GM12878 (cell line): ENCODE results near the gene FAM217B. TPM values are rescaled to one million over a fixed set of nuclear protein-coding genes. Genes with fewer than 3 reads are reported as not detected.

Experiments
- ATAC-seq: fragments of 200-7000 bp; cut with Tn5 transposase; 3 replicates; pipeline ENCODE4 v1.9.1; 2020; ENCODE audit warnings: mild to moderate bottlenecking, moderate library complexity
- BruUV-seq: library from RNA; stranded (reverse); fragments of 400-500 nt; replicated peaks from 2 replicates; lab custom pipeline; 2021; lab: Mats Ljungman, UMichigan
- CTCF ChIA-PET: fragments of 300-600 bp; sonication (Branson Sonifier 250); formaldehyde crosslinking; extraction: SDS; loops from one replicate; lab custom pipeline; 2021; ENCODE audit warnings: inconsistent platforms; lab: Yijun Ruan, JAX
- POLR2A ChIA-PET: fragments of 350-600 bp; formaldehyde crosslinking; extraction: SDS; loops from one replicate; lab custom pipeline; 2021; ENCODE audit warnings: inconsistent platforms; lab: Charles Lee
- RAD21 ChIA-PET: fragments of 300-600 bp; sonication (Branson Sonifier 250); formaldehyde crosslinking; loops from one replicate; lab custom pipeline; 2023; ENCODE audit warnings: antibody characterized with exemption; ENCODE audit not compliant: unreplicated experiment; lab: Charles Lee
- SMC1A ChIA-PET: fragments of 300-600 bp; sonication (Branson Sonifier 250); formaldehyde crosslinking; loops from one replicate; lab custom pipeline; 2023; ENCODE audit not compliant: unreplicated experiment, uncharacterized antibody; lab: Charles Lee
- DNase-seq: peaks from one replicate; pipeline ENCODE4 v3.0.0-alpha.2; 2011; ENCODE audit warnings: low read depth, low spot score
- FAIRE-seq: peaks from 3 replicates; lab custom pipeline; 2011; peaks lifted over from hg19 to GRCh38; lab: Jason Lieb, UNC
- H2AFZ ChIP-seq: 2 replicates; pipeline ENCODE4 v1.6.0; 2011; ENCODE audit warnings: low read depth, low read length, control low read depth; ENCODE audit not compliant: control insufficient read depth
- H3K27ac ChIP-seq: 2 replicates; pipeline ENCODE4 v1.5.1; 2011; ENCODE audit warnings: control low read depth; ENCODE audit not compliant: control insufficient read depth, insufficient read depth
- H3K27me3 ChIP-seq, 2 experiments: replicated peaks in 1 of 2; 2 replicates each; pipeline versions ENCODE4 v1.6.0 to v1.6.1; 2011; ENCODE audit warnings: low read length in 1 of 2; ENCODE audit not compliant: control insufficient read depth in 2 of 2, insufficient read depth in 2 of 2
- H3K36me3 ChIP-seq, 2 experiments: 2 replicates each; pipeline ENCODE4 v1.5.1; 2011; ENCODE audit warnings: low read length in 1 of 2; ENCODE audit not compliant: control insufficient read depth in 2 of 2, insufficient read depth in 2 of 2
- H3K4me1 ChIP-seq: 2 replicates; pipeline ENCODE4 v1.6.1; 2011; ENCODE audit warnings: mild to moderate bottlenecking, low read length, moderate library complexity, mixed read lengths; ENCODE audit not compliant: control insufficient read depth, insufficient read depth
- H3K4me2 ChIP-seq: 2 replicates; pipeline ENCODE4 v1.6.0; 2011; ENCODE audit warnings: control low read depth; ENCODE audit not compliant: control insufficient read depth, insufficient read depth
- H3K4me3 ChIP-seq: fragments of 200-600 bp; sonication (generic); 2 replicates; pipeline ENCODE4 v1.5.1; 2016
- H3K79me2 ChIP-seq: 2 replicates; pipeline ENCODE4 v1.6.0; 2011; ENCODE audit warnings: low read length; ENCODE audit not compliant: control insufficient read depth, insufficient read depth
- H3K9ac ChIP-seq: 2 replicates; pipeline ENCODE4 v1.8.0; 2011; ENCODE audit warnings: low read length, control low read depth, mixed read lengths; ENCODE audit not compliant: control insufficient read depth, insufficient read depth
- H3K9me3 ChIP-seq: replicated peaks from 3 replicates; pipeline ENCODE4 v1.5.1; 2011; ENCODE audit warnings: mild to moderate bottlenecking, low read length; ENCODE audit not compliant: control insufficient read depth, insufficient read depth
- H4K20me1 ChIP-seq: 2 replicates; pipeline ENCODE4 v1.6.0; 2011; ENCODE audit not compliant: control insufficient read depth, insufficient read depth
- JUND ChIP-seq: IDR thresholded peaks from 2 replicates; pipeline ENCODE4 v1.6.1; 2012; ENCODE audit warnings: low read depth, mild to moderate bottlenecking, low read length, improper control_type of control experiment, moderate library complexity
- MEF2B ChIP-seq: fragments of 450-650 bp; IDR thresholded peaks from 2 replicates; pipeline ENCODE4 v1.6.1; 2018; ENCODE audit warnings: mild to moderate bottlenecking, moderate library complexity; ENCODE audit not compliant: partially characterized antibody, poor library complexity, severe bottlenecking
- MTA2 ChIP-seq: fragments of 450-650 bp; IDR thresholded peaks from 2 replicates; pipeline ENCODE4 v1.6.1; 2016; ENCODE audit warnings: low read depth, mild to moderate bottlenecking, moderate library complexity
- RB1 ChIP-seq: fragments of 450-650 bp; formaldehyde crosslinking; IDR thresholded peaks from 2 replicates; pipeline ENCODE4 v1.6.1; 2017; ENCODE audit warnings: mild to moderate bottlenecking, borderline replicate concordance
- SREBF2 ChIP-seq: IDR thresholded peaks from 2 replicates; pipeline ENCODE4 v1.6.1; 2012; ENCODE audit warnings: mild to moderate bottlenecking, low read length
- WGBS: methylation state at CpG from one replicate; pipeline ENCODE4 v1.1.6; 2016; ENCODE audit warnings: low lambda C conversion rate; ENCODE audit not compliant: insufficient replicate concordance, insufficient coverage; ENCODE audit errors: missing lambda C conversion rate; 5-methylcytosine and 5-hydroxymethylcytosine counted together
- in situ Hi-C: fragments of 300-500 bp; cut with MboI; formaldehyde crosslinking; loops from 9 replicates; pipeline ENCODE4 v1.14.3; 2018; ENCODE audit warnings: mixed read lengths
- intact Hi-C: fragments of 100-400 bp; cut with micrococcal nuclease; formaldehyde crosslinking; loops from one replicate; pipeline ENCODE4 v1.14.2; 2022; ENCODE audit not compliant: unreplicated experiment
- polyA plus RNA-seq, 11 experiments: library from polyadenylated mRNA; depleted of rRNA in 4 of 11; unstranded in 6 of 11; stranded (reverse) in 5 of 11; fragments of >200 nt; fragmentation: Nextera tagmentation in 4 of 11; fragmentation: Illumina TruSeq in 1 of 11; extraction: Ambion mirVana in 4 of 11; extraction: Trizol in 1 of 11; gene quantifications; 1 replicate in 1 of 11; 2 replicates in 10 of 11; pipeline versions ENCODE4 v1.2.1 to v1.2.3, GENCODE V29; 2011 to 2016; ENCODE audit warnings: inconsistent platforms in 2 of 11, missing spikeins in 2 of 11, low read depth in 1 of 11
- total RNA-seq, 4 experiments: library from RNA; depleted of rRNA in 3 of 4; stranded (reverse); fragments of >200 nt in 3 of 4; fragmentation: Illumina TruSeq in 1 of 4; extraction: Trizol in 1 of 4; gene quantifications; 2 replicates each; pipeline versions ENCODE4 v1.2.1 to v1.2.3, GENCODE V29; 2013 to 2021
- TF ChIP-seq, protein P1 (sequence below): IDR thresholded peaks from 2 replicates; pipeline ENCODE4 v1.6.1; 2012; ENCODE audit warnings: improper control_type of control experiment, low read depth, low read length; ENCODE audit not compliant: insufficient replicate concordance
- TF ChIP-seq, protein P2 (sequence below): IDR thresholded peaks from 2 replicates; pipeline ENCODE4 v1.6.1; 2011; ENCODE audit warnings: borderline replicate concordance, low read depth, mild to moderate bottlenecking, moderate library complexity, low read length; ENCODE audit not compliant: insufficient read depth, poor library complexity, severe bottlenecking
- TF ChIP-seq, protein P3 (sequence below): IDR thresholded peaks from 2 replicates; pipeline ENCODE4 v1.6.1; 2011; ENCODE audit warnings: low read depth, mild to moderate bottlenecking, low read length, moderate library complexity, borderline replicate concordance; ENCODE audit errors: extremely low read depth
- TF ChIP-seq, protein P4 (sequence below), 3 experiments: IDR thresholded peaks in 2 of 3; conservative IDR thresholded peaks in 1 of 3; 2 replicates each; pipeline ENCODE4 v1.5.1; 2011; ENCODE audit warnings: low read depth in 3 of 3, low read length in 3 of 3, mild to moderate bottlenecking in 3 of 3, control low read depth in 2 of 3, moderate library complexity in 2 of 3, inconsistent platforms in 1 of 3, mixed read lengths in 1 of 3; ENCODE audit not compliant: control insufficient read depth in 2 of 3, insufficient read depth in 1 of 3; ENCODE audit errors: extremely low read depth in 1 of 3
- TF ChIP-seq, protein P5 (sequence below): IDR thresholded peaks from 2 replicates; pipeline ENCODE4 v1.6.1; 2012; ENCODE audit warnings: low read depth, low read length, improper control_type of control experiment

Gene FAM217B
- total and polyA plus RNA-seq, 10 of the 15 experiments (the other 5 are each of a cell fraction or from before 2014, with no cell fraction given): 6.3 to 18.3 (median 10.6) TPM

DNA sequence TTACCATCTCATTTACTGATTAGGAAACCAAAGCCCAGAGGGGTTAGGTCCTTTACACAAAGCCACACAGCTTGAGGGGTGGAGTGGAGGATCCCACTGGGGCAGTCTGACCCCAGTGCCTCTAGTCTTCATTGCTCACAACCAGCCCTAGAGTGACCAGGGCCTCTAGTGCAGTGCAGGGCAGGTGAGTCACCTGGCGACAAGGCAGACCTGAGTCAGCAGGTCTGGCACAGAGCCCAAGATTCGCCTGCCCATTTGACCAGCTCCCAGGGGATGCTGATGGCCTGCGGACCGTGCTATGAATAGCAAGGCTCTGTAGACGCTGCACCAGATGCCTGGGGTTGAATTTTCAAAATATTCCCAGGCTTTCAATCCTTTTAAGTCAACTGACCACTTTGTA is 48.0 kb downstream of the FAM217B start (continued):
- TF ChIP-seq, protein P1, sequence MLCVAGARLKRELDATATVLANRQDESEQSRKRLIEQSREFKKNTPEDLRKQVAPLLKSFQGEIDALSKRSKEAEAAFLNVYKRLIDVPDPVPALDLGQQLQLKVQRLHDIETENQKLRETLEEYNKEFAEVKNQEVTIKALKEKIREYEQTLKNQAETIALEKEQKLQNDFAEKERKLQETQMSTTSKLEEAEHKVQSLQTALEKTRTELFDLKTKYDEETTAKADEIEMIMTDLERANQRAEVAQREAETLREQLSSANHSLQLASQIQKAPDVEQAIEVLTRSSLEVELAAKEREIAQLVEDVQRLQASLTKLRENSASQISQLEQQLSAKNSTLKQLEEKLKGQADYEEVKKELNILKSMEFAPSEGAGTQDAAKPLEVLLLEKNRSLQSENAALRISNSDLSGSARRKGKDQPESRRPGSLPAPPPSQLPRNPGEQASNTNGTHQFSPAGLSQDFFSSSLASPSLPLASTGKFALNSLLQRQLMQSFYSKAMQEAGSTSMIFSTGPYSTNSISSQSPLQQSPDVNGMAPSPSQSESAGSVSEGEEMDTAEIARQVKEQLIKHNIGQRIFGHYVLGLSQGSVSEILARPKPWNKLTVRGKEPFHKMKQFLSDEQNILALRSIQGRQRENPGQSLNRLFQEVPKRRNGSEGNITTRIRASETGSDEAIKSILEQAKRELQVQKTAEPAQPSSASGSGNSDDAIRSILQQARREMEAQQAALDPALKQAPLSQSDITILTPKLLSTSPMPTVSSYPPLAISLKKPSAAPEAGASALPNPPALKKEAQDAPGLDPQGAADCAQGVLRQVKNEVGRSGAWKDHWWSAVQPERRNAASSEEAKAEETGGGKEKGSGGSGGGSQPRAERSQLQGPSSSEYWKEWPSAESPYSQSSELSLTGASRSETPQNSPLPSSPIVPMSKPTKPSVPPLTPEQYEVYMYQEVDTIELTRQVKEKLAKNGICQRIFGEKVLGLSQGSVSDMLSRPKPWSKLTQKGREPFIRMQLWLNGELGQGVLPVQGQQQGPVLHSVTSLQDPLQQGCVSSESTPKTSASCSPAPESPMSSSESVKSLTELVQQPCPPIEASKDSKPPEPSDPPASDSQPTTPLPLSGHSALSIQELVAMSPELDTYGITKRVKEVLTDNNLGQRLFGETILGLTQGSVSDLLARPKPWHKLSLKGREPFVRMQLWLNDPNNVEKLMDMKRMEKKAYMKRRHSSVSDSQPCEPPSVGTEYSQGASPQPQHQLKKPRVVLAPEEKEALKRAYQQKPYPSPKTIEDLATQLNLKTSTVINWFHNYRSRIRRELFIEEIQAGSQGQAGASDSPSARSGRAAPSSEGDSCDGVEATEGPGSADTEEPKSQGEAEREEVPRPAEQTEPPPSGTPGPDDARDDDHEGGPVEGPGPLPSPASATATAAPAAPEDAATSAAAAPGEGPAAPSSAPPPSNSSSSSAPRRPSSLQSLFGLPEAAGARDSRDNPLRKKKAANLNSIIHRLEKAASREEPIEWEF: no peak
- TF ChIP-seq SREBF2: no peak
- TF ChIP-seq MTA2: no peak
- no peak for TF ChIP-seq JUND
- TF ChIP-seq RB1: no peak

DNA sequence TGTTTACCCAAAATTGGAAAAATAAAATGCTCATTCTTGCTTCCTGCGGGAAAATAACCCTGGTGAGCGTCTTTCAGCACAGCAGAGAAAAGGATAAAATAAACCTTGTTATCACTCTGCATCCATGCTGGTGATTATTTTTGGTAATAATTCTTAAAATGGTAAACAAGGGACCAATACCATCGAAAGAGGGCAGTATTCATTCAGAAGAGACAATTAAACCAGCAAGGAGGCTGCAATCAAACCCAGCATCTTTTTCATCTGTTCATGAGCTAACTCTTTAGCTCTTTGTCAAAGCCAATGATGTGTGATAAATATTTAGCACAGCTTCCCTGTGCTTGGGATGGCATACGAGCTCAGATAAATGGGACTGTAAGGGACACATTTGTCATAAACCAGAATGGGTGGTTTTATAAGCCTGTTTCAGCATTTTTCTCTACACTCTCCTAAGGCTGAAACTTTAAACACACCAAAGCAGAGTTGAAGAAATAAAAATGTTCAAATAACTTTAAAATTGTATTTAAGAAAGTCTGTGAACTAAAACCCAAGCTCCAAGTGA is 52.4 kb downstream of the FAM217B start:
- Histone ChIP-seq H3K27me3 (no peaks in the 10 kb centered on the region), H4K20me1 (no peaks in the 10 kb centered on the region), H3K9ac (no peak overlapping the region), H3K9me3 (no peaks in the 10 kb centered on the region), H2AFZ (no peak overlapping the region), H3K4me3 (no peak overlapping the region), H3K36me3 (no peaks in the 10 kb centered on the region), H3K4me1 (no peaks in the 10 kb centered on the region), H3K79me2 (no peaks in the 10 kb centered on the region), H3K27ac (no peak overlapping the region), H3K4me2 (no peak overlapping the region)
- TF ChIP-seq, protein P2, sequence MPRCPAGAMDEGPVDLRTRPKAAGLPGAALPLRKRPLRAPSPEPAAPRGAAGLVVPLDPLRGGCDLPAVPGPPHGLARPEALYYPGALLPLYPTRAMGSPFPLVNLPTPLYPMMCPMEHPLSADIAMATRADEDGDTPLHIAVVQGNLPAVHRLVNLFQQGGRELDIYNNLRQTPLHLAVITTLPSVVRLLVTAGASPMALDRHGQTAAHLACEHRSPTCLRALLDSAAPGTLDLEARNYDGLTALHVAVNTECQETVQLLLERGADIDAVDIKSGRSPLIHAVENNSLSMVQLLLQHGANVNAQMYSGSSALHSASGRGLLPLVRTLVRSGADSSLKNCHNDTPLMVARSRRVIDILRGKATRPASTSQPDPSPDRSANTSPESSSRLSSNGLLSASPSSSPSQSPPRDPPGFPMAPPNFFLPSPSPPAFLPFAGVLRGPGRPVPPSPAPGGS: no peak
- TF ChIP-seq, protein P3, sequence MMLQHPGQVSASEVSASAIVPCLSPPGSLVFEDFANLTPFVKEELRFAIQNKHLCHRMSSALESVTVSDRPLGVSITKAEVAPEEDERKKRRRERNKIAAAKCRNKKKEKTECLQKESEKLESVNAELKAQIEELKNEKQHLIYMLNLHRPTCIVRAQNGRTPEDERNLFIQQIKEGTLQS: no peak
- TF ChIP-seq, protein P4, sequence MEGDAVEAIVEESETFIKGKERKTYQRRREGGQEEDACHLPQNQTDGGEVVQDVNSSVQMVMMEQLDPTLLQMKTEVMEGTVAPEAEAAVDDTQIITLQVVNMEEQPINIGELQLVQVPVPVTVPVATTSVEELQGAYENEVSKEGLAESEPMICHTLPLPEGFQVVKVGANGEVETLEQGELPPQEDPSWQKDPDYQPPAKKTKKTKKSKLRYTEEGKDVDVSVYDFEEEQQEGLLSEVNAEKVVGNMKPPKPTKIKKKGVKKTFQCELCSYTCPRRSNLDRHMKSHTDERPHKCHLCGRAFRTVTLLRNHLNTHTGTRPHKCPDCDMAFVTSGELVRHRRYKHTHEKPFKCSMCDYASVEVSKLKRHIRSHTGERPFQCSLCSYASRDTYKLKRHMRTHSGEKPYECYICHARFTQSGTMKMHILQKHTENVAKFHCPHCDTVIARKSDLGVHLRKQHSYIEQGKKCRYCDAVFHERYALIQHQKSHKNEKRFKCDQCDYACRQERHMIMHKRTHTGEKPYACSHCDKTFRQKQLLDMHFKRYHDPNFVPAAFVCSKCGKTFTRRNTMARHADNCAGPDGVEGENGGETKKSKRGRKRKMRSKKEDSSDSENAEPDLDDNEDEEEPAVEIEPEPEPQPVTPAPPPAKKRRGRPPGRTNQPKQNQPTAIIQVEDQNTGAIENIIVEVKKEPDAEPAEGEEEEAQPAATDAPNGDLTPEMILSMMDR (IDR thresholded peaks at IDR 0.05 in 2 of 3, conservative IDR thresholded peaks at IDR 0.05 in 1 of 3; ENCODE audit: control insufficient read depth in 2 of 3, extremely low read depth in 1 of 3, insufficient read depth in 1 of 3, low read depth in 3 of 3, low read length in 3 of 3): 0 out of 6 replicates have a peak, but pooled peaks of 1 of the 3 experiments have one; percentile 8
- TF ChIP-seq MTA2: no peak
- TF ChIP-seq MEF2B: no peak
- TF ChIP-seq, protein P5, sequence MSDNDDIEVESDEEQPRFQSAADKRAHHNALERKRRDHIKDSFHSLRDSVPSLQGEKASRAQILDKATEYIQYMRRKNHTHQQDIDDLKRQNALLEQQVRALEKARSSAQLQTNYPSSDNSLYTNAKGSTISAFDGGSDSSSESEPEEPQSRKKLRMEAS: no peak
- ChIA-PET RAD21 (no interaction called here), POLR2A (no interaction called here), CTCF (interaction anchor here (0.7 to 1.3 kb wide), 5 partner anchors 17 to 60 kb away, joined by 3 to 12 read pairs (median 3); no protein-coding TSS in a partner anchor), SMC1A (interaction anchor here (1.0 to 1.4 kb wide), 2 partner anchors 57 to 65 kb away, joined by 3 to 5 read pairs; no protein-coding TSS in a partner anchor)
- ATAC-seq (no peak), DNase-seq (no peak), FAIRE-seq (no peak)
- 58% methylated on average over 4 of the region's 4 CpGs for WGBS
- no TSS peak for BruUV-seq
- intact Hi-C loops (no loop called here), in situ Hi-C loops (no loop called here)
